Inflammatory macrophage treated with lipopolysaccharide for 1 hour (primary cell): ENCODE measurements around the gene THTPA.
A peak's percentile ranks its signal among the peaks of the same experiment; 100 is the strongest.

Experiments
- DNase-seq, 2 donors: peaks; one replicate each; pipeline ENCODE4 v3.0.0-alpha.2; 2020 to 2022

The THTPA gene

GRCh38 chr14:23555882-23556699 is at the start of gene THTPA:
Gene THTPA, plus strand, starts transcription at chr14:23556271. Its CDS starts 487 bp downstream, at chr14:23556758.
- peak; percentile 83 to 85 for DNase-seq

GRCh38 chr14:23512156-23512555 is 43.9 kb upstream of the THTPA start:
- DNase-seq, result no peak

GRCh38 chr14:23513005-23513817 is 42.9 kb upstream of the THTPA start:
- no peak for DNase-seq

- no peak for DNase-seq
Observed at GRCh38 chr14:23513818-23514643, 42.0 kb upstream of the THTPA start.

GRCh38 chr14:23514644-23514957 is 41.5 kb upstream of the THTPA start:
- no peak for DNase-seq

- DNase-seq, result no peak
Observed at GRCh38 chr14:23517650-23518326, 38.3 kb upstream of the THTPA start.

- no peak for DNase-seq
Observed at GRCh38 chr14:23518709-23519108, 37.4 kb upstream of the THTPA start.

GRCh38 chr14:23520899-23521533 is 35.1 kb upstream of the THTPA start:
- DNase-seq, result no peak

GRCh38 chr14:23521785-23522640 is 34.1 kb upstream of the THTPA start:
- no peak for DNase-seq

- DNase-seq, result no peak
Observed at GRCh38 chr14:23522643-23523198, 33.4 kb upstream of the THTPA start.

GRCh38 chr14:23523229-23524016 is 32.6 kb upstream of the THTPA start:
- DNase-seq, result no peak

- no peak for DNase-seq
Observed at GRCh38 chr14:23524954-23525353, 31.1 kb upstream of the THTPA start.

- DNase-seq, result no peak
Observed at GRCh38 chr14:23525611-23526010, 30.5 kb upstream of the THTPA start.

GRCh38 chr14:23528555-23528954 is 27.5 kb upstream of the THTPA start:
- DNase-seq, result no peak

GRCh38 chr14:23529016-23529415 is 27.1 kb upstream of the THTPA start:
- no peak for DNase-seq

- peak; percentile 25 to 41 for DNase-seq
Observed at GRCh38 chr14:23530375-23531055, 25.6 kb upstream of the THTPA start.

GRCh38 chr14:23531391-23531790 is 24.7 kb upstream of the THTPA start:
- no peak for DNase-seq

- no peak for DNase-seq
Observed at GRCh38 chr14:23532658-23533057, 23.4 kb upstream of the THTPA start.
